Brain microvascular endothelial cell (primary cell): Measurements from ENCODE around the gene M1AP.
A peak's percentile ranks its signal among the peaks of the same experiment; 100 is the strongest.

Experiments used
- DNase-seq: peaks from one replicate; pipeline ENCODE4 v3.0.0-alpha.2; 2020
- H3K27ac ChIP-seq: fragments of 250-450 bp; sonication (Bioruptor Pico); 2 replicates; pipeline ENCODE4 v1.5.1; 2020; ENCODE audit warnings: mild to moderate bottlenecking, moderate library complexity
- H3K27me3 ChIP-seq: fragments of 250-450 bp; sonication (Bioruptor Pico); replicated peaks from 2 replicates; pipeline ENCODE4 v1.5.1; 2020; ENCODE audit warnings: mild to moderate bottlenecking
- H3K36me3 ChIP-seq: fragments of 250-450 bp; sonication (Bioruptor Pico); replicated peaks from 2 replicates; pipeline ENCODE4 v1.5.1; 2020; ENCODE audit warnings: mild to moderate bottlenecking
- H3K4me3 ChIP-seq: 2 replicates; pipeline ENCODE4 v1.5.1; 2011; ENCODE audit warnings: low read depth, mild to moderate bottlenecking, control low read depth, low read length, moderate library complexity
- CTCF ChIP-seq: IDR thresholded peaks from 2 replicates; pipeline ENCODE4 v1.5.1; 2011; ENCODE audit warnings: low read depth, mild to moderate bottlenecking, moderate library complexity, low read length, control low read depth, inconsistent platforms; ENCODE audit errors: missing control alignments
- in situ Hi-C: cut with HindIII; loops from 2 replicates; pipeline ENCODE4 v1.10.0; 2017; ENCODE audit warnings: low sequenced_read_pairs, low pct_ligation_motif_present

Gene M1AP

GRCh38 chr2:74679615-74680014 lies 31.5 kb upstream of the M1AP start:
- Histone ChIP-seq H3K27me3 (no peaks in the 10 kb centered on the region), H3K4me3 (no peak overlapping the region), H3K36me3 (no peaks in the 10 kb centered on the region), H3K27ac (no peak overlapping the region)
- TF ChIP-seq CTCF: no peak
- in situ Hi-C loops: loop anchor here (25.0 kb wide), 1 partner anchor 183 kb away; no protein-coding TSS in a partner anchor
- DNase-seq: no peak

GRCh38 chr2:74676331-74676730 lies 28.2 kb upstream of the M1AP start:
- Histone ChIP-seq H3K4me3 (no peak overlapping the region), H3K36me3 (no peaks in the 10 kb centered on the region), H3K27me3 (no peaks in the 10 kb centered on the region), H3K27ac (no peak overlapping the region)
- no peak for DNase-seq
- no peak for TF ChIP-seq CTCF
- in situ Hi-C loops: loop anchor here (25.0 kb wide), 1 partner anchor 186 kb away; no protein-coding TSS in a partner anchor

DNA sequence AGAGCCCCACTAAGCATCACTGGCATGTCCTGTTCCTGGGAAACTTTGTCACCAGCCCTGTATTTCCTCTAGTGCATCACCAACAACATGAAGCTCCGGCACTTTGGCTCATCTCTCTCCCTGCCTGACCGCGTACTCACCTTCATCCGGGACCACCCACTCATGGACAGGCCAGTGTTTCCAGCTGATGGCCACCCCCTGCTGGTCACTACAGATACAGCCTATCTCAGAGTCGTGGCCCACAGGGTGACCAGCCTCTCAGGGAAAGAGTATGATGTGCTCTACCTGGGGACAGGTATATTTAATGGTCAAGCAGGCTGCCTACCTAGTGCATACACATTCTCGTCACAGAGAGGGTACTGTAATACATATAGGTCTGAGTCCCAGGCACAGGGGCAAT lies 27.0 kb upstream of the M1AP start:
- DNase-seq: no peak
- peak; percentile 48 for TF ChIP-seq CTCF
- in situ Hi-C loops: loop anchor here (25.0 kb wide), 1 partner anchor 187 kb away; no protein-coding TSS in a partner anchor
- Histone ChIP-seq H3K27ac (no peak overlapping the region), H3K4me3 (no peak overlapping the region), H3K27me3 (no peaks in the 10 kb centered on the region), H3K36me3 (no peaks in the 10 kb centered on the region)

GRCh38 chr2:74673826-74674528 lies 25.8 kb upstream of the M1AP start:
- TF ChIP-seq CTCF: no peak
- Histone ChIP-seq H3K27ac (no peak overlapping the region), H3K36me3 (no peaks in the 10 kb centered on the region), H3K27me3 (no peaks in the 10 kb centered on the region), H3K4me3 (no peak overlapping the region)
- no peak for DNase-seq
- in situ Hi-C loops: no loop called here

DNA sequence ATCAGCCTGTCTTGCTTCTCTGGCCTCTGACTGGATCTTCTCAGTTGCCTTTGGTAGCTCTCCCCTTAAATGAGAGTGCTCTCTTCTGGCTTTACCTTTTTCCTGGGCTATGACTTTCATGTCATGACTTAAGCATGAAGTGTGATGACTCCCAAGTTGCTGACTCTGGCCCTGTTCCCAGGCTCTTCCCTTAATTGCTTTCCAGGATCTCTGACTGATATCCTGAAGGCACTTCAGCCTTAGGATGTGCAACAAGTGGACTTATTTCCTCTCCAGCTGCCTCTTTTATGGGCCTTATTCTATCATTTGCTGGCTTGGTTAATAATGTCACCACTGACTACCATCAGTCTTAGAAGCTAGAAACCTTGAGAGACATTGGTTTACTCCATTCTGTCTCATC lies 23.3 kb upstream of the M1AP start:
- in situ Hi-C loops: no loop called here
- no peak for TF ChIP-seq CTCF
- Histone ChIP-seq H3K27me3 (no peaks in the 10 kb centered on the region), H3K36me3 (no peaks in the 10 kb centered on the region), H3K27ac (no peak overlapping the region), H3K4me3 (no peak overlapping the region)
- peak; percentile 10 for DNase-seq

DNA sequence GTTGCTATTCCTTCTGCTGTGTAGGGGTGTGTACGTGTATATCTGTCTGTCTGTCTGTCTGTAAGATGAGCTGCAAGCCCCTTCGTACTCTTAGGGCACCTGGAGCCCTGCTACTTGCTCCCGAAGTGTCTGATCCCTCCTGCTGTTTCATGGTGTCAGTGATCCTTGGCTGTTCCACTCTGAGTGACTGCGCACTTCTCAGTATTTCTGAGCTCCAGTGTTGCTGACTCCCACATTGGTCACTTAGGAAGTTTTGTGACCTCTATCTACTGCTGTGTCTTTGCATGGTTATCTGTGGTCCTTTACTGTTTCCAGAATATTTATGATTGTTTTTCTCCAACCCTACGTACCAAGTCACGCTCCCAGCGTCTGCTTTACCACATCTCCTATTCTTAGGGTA lies 22.1 kb upstream of the M1AP start:
- Histone ChIP-seq H3K4me3 (no peak overlapping the region), H3K36me3 (no peaks in the 10 kb centered on the region), H3K27ac (no peak overlapping the region), H3K27me3 (no peaks in the 10 kb centered on the region)
- no peak for TF ChIP-seq CTCF
- DNase-seq: no peak
- in situ Hi-C loops: no loop called here
